T-helper 17 cell (primary cell): ENCODE results near the gene XPO4. TPM values are rescaled to one million over a fixed set of nuclear protein-coding genes. Genes with fewer than 3 reads are reported as not detected.
"Not testable (repeated sequence)": the region's sequence is repeated elsewhere in the genome, so short reads cannot be mapped to it uniquely, and the experiment has no call there.

Source experiments
- ATAC-seq: fragments of 150-1000 bp; cut with Tn5 transposase; 2 replicates; pipeline ENCODE4 v1.10.0; 2021; ENCODE audit warnings: mild to moderate bottlenecking, moderate library complexity
- DNase-seq, 3 donors: peaks; one replicate each; pipeline versions ENCODE4 v3.0.0 to v3.0.0-alpha.2; 2020 to 2021
- H3K9me3 ChIP-seq: one replicate; pipeline ENCODE4 v1.7.0; 2013; ENCODE audit warnings: low read length, mild to moderate bottlenecking; ENCODE audit not compliant: control insufficient read depth, poor library complexity, severe bottlenecking
- H3K27ac Mint-ChIP-seq: one replicate; pipeline ENCODE4 v1.8.0; 2022; ENCODE audit warnings: mild to moderate bottlenecking, moderate library complexity, mixed read lengths
- H3K27me3 Mint-ChIP-seq: one replicate; pipeline ENCODE4 v1.8.0; 2022; ENCODE audit warnings: mixed read lengths
- H3K36me3 Mint-ChIP-seq: one replicate; pipeline ENCODE4 v1.8.0; 2022; ENCODE audit warnings: low read depth, mixed read lengths
- H3K4me1 Mint-ChIP-seq: one replicate; pipeline ENCODE4 v1.8.0; 2022; ENCODE audit warnings: mild to moderate bottlenecking, mixed read lengths
- H3K4me3 Mint-ChIP-seq: one replicate; pipeline ENCODE4 v1.8.0; 2022; ENCODE audit warnings: mild to moderate bottlenecking, moderate library complexity, mixed read lengths
- total RNA-seq, 4 donors: library from RNA in 2 of 4; stranded (reverse) in 2 of 4; gene quantifications; one replicate each; pipeline ENCODE4 v1.2.3 and lab custom pipeline; 2022 to 2026

XPO4 gene
- total RNA-seq, 2 donors from 2014 or later = 23.4 to 25.3 TPM

GRCh38 chr13:20915676-20916075, 13.1 kb upstream of the XPO4 start:
- H3K27me3 Mint-ChIP-seq, H3K4me1 Mint-ChIP-seq, H3K9me3 ChIP-seq, DNase-seq, H3K4me3 Mint-ChIP-seq, ATAC-seq, H3K36me3 Mint-ChIP-seq, H3K27ac Mint-ChIP-seq: not testable (repeated sequence)

- ATAC-seq (no peak), DNase-seq (no peak)
- Mint-ChIP-seq H3K4me3 (no peak overlapping the region), H3K4me1 (no peaks in the 10 kb centered on the region), H3K36me3 (peaks cover 2% of the 10 kb centered on the region), H3K27ac (no peak overlapping the region), H3K27me3 (peaks cover 8% of the 10 kb centered on the region)
- H3K9me3 ChIP-seq = no peaks in the 10 kb centered on the region
Observed at GRCh38 chr13:20911037-20911436, 8.5 kb upstream of the XPO4 start.

GRCh38 chr13:20908714-20909497, 6.4 kb upstream of the XPO4 start:
- H3K27ac Mint-ChIP-seq = no peak overlapping the region
- no peak for ATAC-seq
- no peaks in the 10 kb centered on the region for H3K36me3 Mint-ChIP-seq
- peaks cover 8% of the 10 kb centered on the region for H3K27me3 Mint-ChIP-seq
- no peak overlapping the region for H3K4me3 Mint-ChIP-seq
- H3K9me3 ChIP-seq = no peaks in the 10 kb centered on the region
- DNase-seq = no peak
- H3K4me1 Mint-ChIP-seq = no peaks in the 10 kb centered on the region

- H3K9me3 ChIP-seq = no peaks in the 10 kb centered on the region
- H3K4me1 Mint-ChIP-seq = peaks cover 12% of the 10 kb centered on the region
- no peak for ATAC-seq
- no peak overlapping the region for H3K4me3 Mint-ChIP-seq
- no peak for DNase-seq
- no peaks in the 10 kb centered on the region for H3K36me3 Mint-ChIP-seq
- peak overlapping the region; percentile 27 for H3K27ac Mint-ChIP-seq
- H3K27me3 Mint-ChIP-seq = peaks cover 8% of the 10 kb centered on the region
Observed at GRCh38 chr13:20904908-20905307, 2.4 kb upstream of the XPO4 start.

GRCh38 chr13:20903164-20903475, 574 bp upstream of the XPO4 start:
- DNase-seq (no peak), ATAC-seq (no peak)
- peak overlapping the region; percentile 97 for H3K4me3 Mint-ChIP-seq
- H3K9me3 ChIP-seq = no peaks in the 10 kb centered on the region
- peak overlapping the region; percentile 96 for H3K27ac Mint-ChIP-seq
- H3K36me3 Mint-ChIP-seq = no peaks in the 10 kb centered on the region
- no peaks in the 10 kb centered on the region for H3K27me3 Mint-ChIP-seq
- peaks cover 15% of the 10 kb centered on the region for H3K4me1 Mint-ChIP-seq

- peak in 2 of 3 donors; percentile 8 to 13 for DNase-seq
- peak overlapping the region; percentile 96 for H3K27ac Mint-ChIP-seq
- H3K4me1 Mint-ChIP-seq = peaks cover 18% of the 10 kb centered on the region
- H3K4me3 Mint-ChIP-seq = peak overlapping the region; percentile 97
- no peaks in the 10 kb centered on the region for H3K36me3 Mint-ChIP-seq
- no peaks in the 10 kb centered on the region for H3K9me3 ChIP-seq
- ATAC-seq = peak; percentile 58
- H3K27me3 Mint-ChIP-seq = no peaks in the 10 kb centered on the region
Observed at GRCh38 chr13:20901668-20902437, 693 bp downstream of the XPO4 start.

- Mint-ChIP-seq H3K36me3 (no peaks in the 10 kb centered on the region), H3K4me1 (peaks cover 22% of the 10 kb centered on the region), H3K27ac (peak overlapping the region; percentile 16), H3K4me3 (no peak overlapping the region), H3K27me3 (no peaks in the 10 kb centered on the region)
- ATAC-seq = no peak
- DNase-seq = no peak
- no peaks in the 10 kb centered on the region for H3K9me3 ChIP-seq
Observed at GRCh38 chr13:20894245-20894644, 8.3 kb downstream of the XPO4 start.

GRCh38 chr13:20891768-20892167, 10.8 kb downstream of the XPO4 start:
- Mint-ChIP-seq H3K4me3 (no peak overlapping the region), H3K27ac (peak overlapping the region; percentile 37), H3K4me1 (peaks cover 18% of the 10 kb centered on the region), H3K36me3 (no peaks in the 10 kb centered on the region), H3K27me3 (no peaks in the 10 kb centered on the region)
- DNase-seq = no peak
- H3K9me3 ChIP-seq = no peaks in the 10 kb centered on the region
- ATAC-seq = peak; percentile 70

GRCh38 chr13:20891034-20891433, 11.5 kb downstream of the XPO4 start:
- no peak for ATAC-seq
- no peaks in the 10 kb centered on the region for H3K9me3 ChIP-seq
- H3K27me3 Mint-ChIP-seq = no peaks in the 10 kb centered on the region
- H3K36me3 Mint-ChIP-seq = peaks cover under 1% of the 10 kb centered on the region
- H3K4me1 Mint-ChIP-seq = peaks cover 16% of the 10 kb centered on the region
- no peak overlapping the region for H3K4me3 Mint-ChIP-seq
- H3K27ac Mint-ChIP-seq = peak overlapping the region; percentile 68
- DNase-seq = no peak

- Mint-ChIP-seq H3K4me1 (peaks cover 16% of the 10 kb centered on the region), H3K27ac (peak overlapping the region; percentile 68)
- ATAC-seq, H3K4me3 Mint-ChIP-seq, H3K9me3 ChIP-seq, H3K36me3 Mint-ChIP-seq, H3K27me3 Mint-ChIP-seq, DNase-seq: not testable (repeated sequence)
Observed at GRCh38 chr13:20890540-20890939, 12.0 kb downstream of the XPO4 start.

- DNase-seq (no peak), ATAC-seq (no peak)
- no peaks in the 10 kb centered on the region for H3K9me3 ChIP-seq
- no peak overlapping the region for H3K4me3 Mint-ChIP-seq
- no peaks in the 10 kb centered on the region for H3K27me3 Mint-ChIP-seq
- peaks cover 27% of the 10 kb centered on the region for H3K4me1 Mint-ChIP-seq
- peaks cover 7% of the 10 kb centered on the region for H3K36me3 Mint-ChIP-seq
- no peak overlapping the region for H3K27ac Mint-ChIP-seq
Observed at GRCh38 chr13:20882206-20882605, 20.3 kb downstream of the XPO4 start.

GRCh38 chr13:20877902-20878301, 24.6 kb downstream of the XPO4 start:
- no peak for DNase-seq
- ATAC-seq = no peak
- H3K4me3 Mint-ChIP-seq = no peak overlapping the region
- peaks cover 26% of the 10 kb centered on the region for H3K4me1 Mint-ChIP-seq
- H3K36me3 Mint-ChIP-seq = peaks cover 10% of the 10 kb centered on the region
- no peaks in the 10 kb centered on the region for H3K27me3 Mint-ChIP-seq
- H3K27ac Mint-ChIP-seq = no peak overlapping the region
- H3K9me3 ChIP-seq = no peaks in the 10 kb centered on the region

- H3K27ac Mint-ChIP-seq, H3K9me3 ChIP-seq, H3K27me3 Mint-ChIP-seq, H3K4me3 Mint-ChIP-seq, ATAC-seq, DNase-seq: not testable (repeated sequence)
- peaks cover 14% of the 10 kb centered on the region for H3K36me3 Mint-ChIP-seq
- H3K4me1 Mint-ChIP-seq = peaks cover 24% of the 10 kb centered on the region
Observed at GRCh38 chr13:20876802-20877201, 25.7 kb downstream of the XPO4 start.
